BLaER1 treated with 17β-estradiol and CSF1 and Interleukin-3, amounts not matched to agents 10 nM and 100 nM (cell line): ENCODE data around the gene BAD.

ENCODE experiments used
- H3K27ac ChIP-seq, 11 experiments: shearing (Covaris generic); formaldehyde crosslinking; 2 replicates each; pipeline ENCODE4 v1.8.1; 2022
- H3K27me3 ChIP-seq, 11 experiments: shearing (Covaris generic); formaldehyde crosslinking; 2 replicates each; pipeline ENCODE4 v1.8.1; 2022
- H3K36me3 ChIP-seq, 11 experiments: shearing (Covaris generic); formaldehyde crosslinking; 2 replicates each; pipeline ENCODE4 v1.8.1; 2022
- H3K4me1 ChIP-seq, 10 experiments: shearing (Covaris generic); formaldehyde crosslinking; 2 replicates each; pipeline ENCODE4 v1.8.1; 2022
- H3K4me2 ChIP-seq, 11 experiments: shearing (Covaris generic); formaldehyde crosslinking; 2 replicates each; pipeline ENCODE4 v1.8.1; 2022
- H3K4me3 ChIP-seq, 10 experiments: shearing (Covaris generic); formaldehyde crosslinking; 2 replicates each; pipeline ENCODE4 v1.8.1; 2022
- H3K9ac ChIP-seq, 11 experiments: shearing (Covaris generic); formaldehyde crosslinking; 2 replicates each; pipeline ENCODE4 v1.8.1; 2022
- H3K9me3 ChIP-seq, 11 experiments: shearing (Covaris generic); formaldehyde crosslinking; replicated peaks in 1 of 11; 2 replicates each; pipeline ENCODE4 v1.8.1; 2022
- H4K20me1 ChIP-seq, 11 experiments: shearing (Covaris generic); formaldehyde crosslinking; 2 replicates each; pipeline ENCODE4 v1.8.1; 2022
- Cebpa-rat ChIP-seq, 11 experiments: shearing (Covaris generic); IDR thresholded peaks; 2 replicates each; pipeline ENCODE4 v1.8.1; 2022

The BAD gene

GRCh38 chr11:64287676-64288352, 3.3 kb upstream of the BAD start:
- H3K27me3 ChIP-seq: peaks cover 37 to 42% (median 38%) of the 10 kb centered on the region in 11 experiments
- peaks cover 35 to 44% (median 38%) of the 10 kb centered on the region in 10 experiments for H3K4me1 ChIP-seq
- no peak overlapping the region for H3K27ac ChIP-seq
- 0 out of 22 replicates have a peak, but pooled peaks cover 0 to 5% (median 0%) of the 10 kb centered on the region in 11 experiments for H3K36me3 ChIP-seq
- no peak overlapping the region for H3K4me2 ChIP-seq
- no peaks in the 10 kb centered on the region for H3K9me3 ChIP-seq
- H3K4me3 ChIP-seq: no peak overlapping the region
- peak overlapping the region in 1 of 11 experiments; percentile 15; a peak in 1 of 22 replicates for H3K9ac ChIP-seq
- H4K20me1 ChIP-seq: peaks cover 0 to 50% (median 36%) of the 10 kb centered on the region in 11 experiments; a peak in 17 of 22 replicates
- TF ChIP-seq Cebpa-rat (IDR thresholded peaks at IDR 0.05): no peak

- Histone ChIP-seq H3K27me3 (peaks cover 27 to 32% (median 28%) of the 10 kb centered on the region in 11 experiments), H3K9ac (peak overlapping the region in 3 of 11 experiments; percentile 13 to 89 (median 15); a peak in 6 of 22 replicates), H3K4me2 (peak overlapping the region; percentile 94 to 100 (median 97)), H4K20me1 (peaks cover 0 to 40% (median 26%) of the 10 kb centered on the region in 11 experiments; a peak in 16 of 22 replicates), H3K36me3 (peaks cover 0 to 15% (median 9%) of the 10 kb centered on the region in 11 experiments; a peak in 12 of 22 replicates), H3K27ac (no peak overlapping the region), H3K4me3 (no peak overlapping the region), H3K9me3 (no peaks in the 10 kb centered on the region), H3K4me1 (peaks cover 27 to 37% (median 29%) of the 10 kb centered on the region in 10 experiments)
- TF ChIP-seq Cebpa-rat (IDR thresholded peaks at IDR 0.05): no peak
Observed at GRCh38 chr11:64286801-64287159, 2.3 kb upstream of the BAD start.

DNA sequence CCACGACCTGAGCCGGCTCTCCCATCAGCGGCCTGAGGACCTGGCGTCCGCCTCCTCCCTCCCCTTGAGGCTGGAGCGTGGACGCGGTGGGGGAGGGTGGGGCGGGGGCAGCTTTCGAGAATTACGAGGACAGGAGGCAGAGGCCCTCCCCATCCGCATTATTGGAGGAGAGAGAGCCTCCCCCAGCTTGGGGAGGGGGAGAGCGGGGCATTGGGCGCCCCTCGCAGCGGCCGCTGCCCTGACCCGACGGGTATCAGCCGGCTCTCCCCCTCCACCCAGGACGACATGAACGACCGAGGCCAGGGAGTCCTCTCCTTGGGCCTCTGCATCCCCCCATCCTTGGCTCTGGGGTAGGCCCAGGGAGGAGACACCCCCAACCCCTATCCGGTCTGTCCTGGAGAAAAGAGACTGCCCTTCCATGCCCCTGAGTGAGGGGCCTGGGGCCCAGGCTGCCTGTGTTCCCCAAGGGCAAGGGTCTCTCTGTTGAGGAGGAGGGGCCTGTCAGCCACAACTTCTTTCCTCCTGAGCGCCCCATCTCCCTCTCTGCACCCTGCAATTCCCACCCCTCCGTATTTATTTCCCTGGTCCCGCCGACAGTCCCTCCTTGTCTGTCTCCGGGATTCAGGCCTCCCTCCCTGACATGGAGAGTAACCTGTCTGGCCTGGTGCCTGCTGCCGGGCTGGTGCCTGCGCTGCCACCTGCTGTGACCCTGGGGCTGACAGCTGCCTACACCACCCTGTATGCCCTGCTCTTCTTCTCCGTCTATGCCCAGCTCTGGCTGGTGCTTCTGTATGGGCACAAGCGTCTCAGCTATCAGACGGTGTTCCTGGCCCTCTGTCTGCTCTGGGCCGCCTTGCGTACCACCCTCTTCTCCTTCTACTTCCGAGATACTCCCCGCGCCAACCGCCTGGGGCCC, 1.7 kb upstream of the BAD start:
- peak overlapping the region in 10 of 11 experiments; percentile 43 to 94 (median 84); a peak in 18 of 22 replicates for H3K27ac ChIP-seq

DNA sequence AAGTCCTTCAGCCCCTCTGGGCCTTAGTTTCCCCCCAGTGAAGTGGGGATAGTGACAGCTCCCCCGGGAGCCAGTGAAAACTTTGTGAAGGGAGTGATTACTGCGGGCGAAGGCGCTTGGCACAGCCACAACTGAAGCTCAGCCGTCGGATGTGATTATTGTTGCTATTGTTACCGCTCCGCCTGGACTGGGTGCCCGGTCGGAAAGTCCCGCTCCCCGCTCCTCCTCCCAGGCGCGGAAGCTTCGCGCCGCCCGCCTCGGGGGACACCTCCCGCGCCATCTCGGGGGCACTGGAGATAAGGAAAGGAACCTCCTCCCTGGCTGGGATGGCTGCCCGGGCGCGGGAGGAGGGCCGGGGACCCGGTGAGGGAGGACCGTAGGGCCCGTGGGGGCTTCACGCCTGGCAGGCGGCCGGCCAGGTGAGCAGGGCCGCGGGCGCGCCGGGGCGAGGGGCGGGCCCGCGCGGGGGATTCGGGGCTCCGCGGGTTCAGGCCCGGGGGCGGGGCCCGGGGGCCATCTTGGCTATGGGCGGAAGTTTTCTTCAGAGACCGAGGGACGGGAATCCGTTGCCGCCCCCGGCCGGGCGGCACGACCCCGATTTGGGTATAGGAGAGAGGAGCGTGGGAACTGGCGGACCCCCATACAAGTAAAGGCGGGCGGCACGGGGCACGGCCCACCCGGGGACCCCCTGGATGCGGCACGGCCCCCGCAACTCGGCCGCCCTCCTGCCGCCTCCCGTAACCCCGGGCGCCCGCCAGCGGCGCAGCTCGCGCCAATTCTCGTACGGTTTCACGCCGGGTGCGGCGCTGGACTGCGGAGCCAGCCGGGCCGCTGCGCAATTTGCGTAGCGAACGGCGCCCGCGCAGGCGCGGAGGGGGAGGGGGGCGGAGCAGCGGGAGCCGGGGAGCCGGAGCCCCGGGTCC, 758 bp upstream of the BAD start, which contains the start of gene GPR137:
GPR137 (plus strand) TSS at position 887 of the 923 bp plus-strand sequence. CDS start 677 bp downstream, outside the sequence.
- H3K36me3 ChIP-seq: peaks cover 0 to 22% (median 10%) of the 10 kb centered on the region in 11 experiments; a peak in 12 of 22 replicates
- no peak for TF ChIP-seq Cebpa-rat (IDR thresholded peaks at IDR 0.05)
- peak within 1 kb of the TSS; percentile 77 to 94 (median 85) for H3K27ac ChIP-seq
- H3K4me1 ChIP-seq: peaks cover 25 to 31% (median 26%) of the 10 kb centered on the region in 10 experiments
- H3K9me3 ChIP-seq: no peaks in the 10 kb centered on the region
- H3K9ac ChIP-seq: peak within 1 kb of the TSS; percentile 80 to 92 (median 88)
- peaks cover 11 to 16% (median 12%) of the 10 kb centered on the region in 11 experiments for H3K27me3 ChIP-seq
- peak within 1 kb of the TSS; percentile 61 to 90 (median 80) for H3K4me3 ChIP-seq
- peak within 1 kb of the TSS; percentile 94 to 100 (median 97) for H3K4me2 ChIP-seq
- peaks cover 0 to 25% (median 10%) of the 10 kb centered on the region in 11 experiments; a peak in 10 of 22 replicates for H4K20me1 ChIP-seq

More for the DNA sequence above, 1.7 kb upstream of the BAD start:
- Histone ChIP-seq H3K4me1 (peaks cover 25 to 31% (median 26%) of the 10 kb centered on the region in 10 experiments), H3K9ac (peak overlapping the region; percentile 80 to 92 (median 88)), H3K9me3 (no peaks in the 10 kb centered on the region), H3K4me2 (peak overlapping the region; percentile 94 to 100 (median 97)), H3K36me3 (peaks cover 0 to 20% (median 10%) of the 10 kb centered on the region in 11 experiments; a peak in 12 of 22 replicates), H4K20me1 (peaks cover 0 to 34% (median 19%) of the 10 kb centered on the region in 11 experiments; a peak in 14 of 22 replicates), H3K4me3 (peak overlapping the region; percentile 61 to 90 (median 80)), H3K27me3 (peaks cover 21 to 25% (median 21%) of the 10 kb centered on the region in 11 experiments)
- no peak for TF ChIP-seq Cebpa-rat (IDR thresholded peaks at IDR 0.05)

GRCh38 chr11:64283092-64283491, 1.4 kb downstream of the BAD start:
- Histone ChIP-seq H3K4me1 (peaks cover 25 to 31% (median 26%) of the 10 kb centered on the region in 10 experiments), H3K4me2 (peak overlapping the region; percentile 92 to 100 (median 96)), H3K36me3 (peaks cover 5 to 37% (median 23%) of the 10 kb centered on the region in 11 experiments; a peak in 19 of 22 replicates), H3K4me3 (peak overlapping the region in 1 of 10 experiments; percentile 81; a peak in 1 of 20 replicates), H3K27me3 (no peaks in the 10 kb centered on the region), H4K20me1 (peaks cover 0 to 13% (median 0%) of the 10 kb centered on the region in 11 experiments; a peak in 1 of 22 replicates), H3K9me3 (no peaks in the 10 kb centered on the region), H3K27ac (0 out of 22 replicates have a peak overlapping the region, but pooled peaks of 1 of the 11 experiments have one; percentile 2), H3K9ac (peak overlapping the region in 9 of 11 experiments; percentile 83 to 92 (median 88); a peak in 16 of 22 replicates)
- TF ChIP-seq Cebpa-rat (IDR thresholded peaks at IDR 0.05): no peak

DNA sequence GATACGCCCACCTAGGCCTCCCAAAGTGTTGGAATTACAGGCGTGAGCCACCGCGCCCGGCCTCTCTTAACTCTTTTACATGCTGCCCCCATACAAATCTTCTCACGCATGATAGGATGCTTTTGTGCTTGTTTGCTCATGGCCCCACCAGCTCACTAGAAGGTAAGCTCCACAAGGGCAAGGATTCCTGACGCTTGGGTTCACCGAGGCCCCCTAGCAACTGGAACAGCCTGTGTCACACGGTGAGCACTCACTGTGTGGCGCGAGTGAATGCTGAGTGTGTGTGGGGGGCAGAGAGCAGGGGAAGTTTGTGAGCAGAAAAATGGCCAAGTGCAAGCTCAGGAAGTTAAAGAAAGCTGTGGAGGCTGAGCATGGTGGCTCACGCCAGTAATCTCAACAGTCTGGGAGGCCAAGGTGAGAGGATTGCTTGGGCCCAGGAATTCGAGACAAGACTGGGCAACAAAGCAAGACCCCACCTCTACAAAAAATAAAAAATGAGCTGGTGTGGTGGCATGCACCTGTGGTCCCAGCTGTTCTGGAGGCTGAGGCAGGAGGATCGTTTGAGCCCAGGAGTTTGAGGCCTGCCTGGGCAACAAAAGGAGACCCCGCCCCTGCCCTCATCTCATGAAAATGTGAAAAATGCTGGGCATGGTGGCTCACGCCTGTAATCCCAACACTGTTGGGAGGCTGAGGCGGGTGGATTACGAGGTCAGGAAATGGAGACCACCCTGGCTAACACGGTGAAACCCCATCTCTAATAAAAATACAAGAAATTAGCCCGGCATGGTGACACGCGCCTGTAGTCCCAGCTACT, 2.3 kb downstream of the BAD start:
- TF ChIP-seq Cebpa-rat (IDR thresholded peaks at IDR 0.05): no peak
- H3K27ac ChIP-seq: no peak overlapping the region
- no peak overlapping the region for H3K4me3 ChIP-seq
- H3K4me2 ChIP-seq: no peak overlapping the region
- H4K20me1 ChIP-seq: peaks cover 0 to 7% (median 0%) of the 10 kb centered on the region in 11 experiments; a peak in 2 of 22 replicates
- H3K36me3 ChIP-seq: peaks cover 7 to 46% (median 32%) of the 10 kb centered on the region in 11 experiments; a peak in 20 of 22 replicates
- H3K9me3 ChIP-seq: no peaks in the 10 kb centered on the region
- H3K4me1 ChIP-seq: peaks cover 24 to 30% (median 27%) of the 10 kb centered on the region in 10 experiments
- no peak overlapping the region for H3K9ac ChIP-seq
- no peaks in the 10 kb centered on the region for H3K27me3 ChIP-seq
